ENCODE results near the gene ATP5F1C. TPM values are rescaled to one million over a fixed set of nuclear protein-coding genes. Genes with fewer than 3 reads are reported as not detected.

Gene ATP5F1C
- total RNA-seq, 1 experiment from 2014 or later: 280 TPM

DNA sequence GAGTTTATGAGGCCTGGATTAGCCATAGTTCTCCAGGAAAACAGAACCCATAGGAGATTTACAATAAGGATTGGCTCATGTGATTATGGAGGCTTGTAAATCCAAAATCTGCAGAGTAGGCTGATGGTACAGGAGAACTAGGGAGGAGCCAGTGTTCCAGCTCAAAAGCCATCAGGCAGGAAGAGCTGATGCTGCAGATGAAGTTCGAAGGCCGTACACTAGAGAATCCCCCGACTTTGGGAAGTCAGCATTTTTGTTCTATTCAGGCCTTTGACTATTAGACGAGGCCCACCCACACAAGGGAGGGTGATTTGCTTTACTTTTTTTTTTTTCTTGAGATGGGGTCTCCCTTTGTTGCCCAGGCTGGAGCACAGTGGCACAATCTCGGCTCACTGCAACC, 37.8 kb upstream of the ATP5F1C start:
- Histone ChIP-seq H3K79me1 (ENCODE audit: insufficient read depth, low read depth, low read length, poor library complexity, severe bottlenecking) (no peaks in the 10 kb centered on the region), H3K4me2 (ENCODE audit: insufficient read depth, insufficient read length, low read length) (no peak overlapping the region), H2BK12ac (ENCODE audit: insufficient read length, low read depth, low read length) (no peak overlapping the region), H3K4ac (ENCODE audit: low read depth, low read length) (no peak overlapping the region), H3K56ac (ENCODE audit: insufficient read length, low read depth, low read length) (no peak overlapping the region), H3K9ac (ENCODE audit: extremely low read depth, insufficient read length, low read length) (no peak overlapping the region), H3K79me2 (ENCODE audit: insufficient read depth, low read length) (no peaks in the 10 kb centered on the region), H2AFZ (ENCODE audit: low read length) (no peak overlapping the region), H3K9me3 (ENCODE audit: control insufficient read depth, low read depth, low read length) (no peaks in the 10 kb centered on the region), H4K8ac (replicated peaks; ENCODE audit: insufficient read length, low read depth, low read length) (no peak overlapping the region), H2BK20ac (ENCODE audit: low read depth, low read length, poor library complexity, severe bottlenecking) (no peak overlapping the region), H3T11ph (ENCODE audit: low read length) (no peak overlapping the region), H3K23ac (ENCODE audit: insufficient read length, low read depth, low read length) (no peak overlapping the region), H3K27ac (ENCODE audit: insufficient read length, low read depth, low read length) (no peak overlapping the region), H3K4me1 (ENCODE audit: insufficient read depth, low read length) (no peaks in the 10 kb centered on the region), H4K91ac (ENCODE audit: insufficient read length, low read depth, low read length) (no peak overlapping the region), H2BK15ac (ENCODE audit: low read depth, low read length) (no peak overlapping the region), H3K27me3 (ENCODE audit: insufficient read depth, low read length) (no peaks in the 10 kb centered on the region), H3K23me2 (ENCODE audit: insufficient read length, low read depth, low read length, poor library complexity, severe bottlenecking) (no peaks in the 10 kb centered on the region), H4K20me1 (ENCODE audit: control insufficient read depth, insufficient read depth, insufficient read length) (no peaks in the 10 kb centered on the region), H3K14ac (ENCODE audit: insufficient read depth, low read length) (no peak overlapping the region), H2BK120ac (ENCODE audit: low read depth, low read length, poor library complexity, severe bottlenecking) (no peak overlapping the region), H4K5ac (ENCODE audit: insufficient read length, low read depth, low read length) (no peak overlapping the region), H2AK5ac (ENCODE audit: insufficient read length, low read length) (no peak overlapping the region), H3K18ac (ENCODE audit: insufficient read length, low read depth, low read length) (no peak overlapping the region), H2BK5ac (ENCODE audit: insufficient read length, low read length) (no peak overlapping the region)
- Mint-ChIP-seq H3K9me3 (no peaks in the 10 kb centered on the region), H3K27me3 (ENCODE audit: low read depth) (no peaks in the 10 kb centered on the region), H3K4me3 (no peak overlapping the region), H3K36me3 (ENCODE audit: insufficient read depth in 1 of 3, low read depth in 3 of 3) (peaks cover 17 to 33% (median 31%) of the 10 kb centered on the region in 3 experiments), H3K4me1 (no peaks in the 10 kb centered on the region), H3K27ac (no peak overlapping the region; a peak in 1 of 7 replicates)
- TF ChIP-seq, protein P1, sequence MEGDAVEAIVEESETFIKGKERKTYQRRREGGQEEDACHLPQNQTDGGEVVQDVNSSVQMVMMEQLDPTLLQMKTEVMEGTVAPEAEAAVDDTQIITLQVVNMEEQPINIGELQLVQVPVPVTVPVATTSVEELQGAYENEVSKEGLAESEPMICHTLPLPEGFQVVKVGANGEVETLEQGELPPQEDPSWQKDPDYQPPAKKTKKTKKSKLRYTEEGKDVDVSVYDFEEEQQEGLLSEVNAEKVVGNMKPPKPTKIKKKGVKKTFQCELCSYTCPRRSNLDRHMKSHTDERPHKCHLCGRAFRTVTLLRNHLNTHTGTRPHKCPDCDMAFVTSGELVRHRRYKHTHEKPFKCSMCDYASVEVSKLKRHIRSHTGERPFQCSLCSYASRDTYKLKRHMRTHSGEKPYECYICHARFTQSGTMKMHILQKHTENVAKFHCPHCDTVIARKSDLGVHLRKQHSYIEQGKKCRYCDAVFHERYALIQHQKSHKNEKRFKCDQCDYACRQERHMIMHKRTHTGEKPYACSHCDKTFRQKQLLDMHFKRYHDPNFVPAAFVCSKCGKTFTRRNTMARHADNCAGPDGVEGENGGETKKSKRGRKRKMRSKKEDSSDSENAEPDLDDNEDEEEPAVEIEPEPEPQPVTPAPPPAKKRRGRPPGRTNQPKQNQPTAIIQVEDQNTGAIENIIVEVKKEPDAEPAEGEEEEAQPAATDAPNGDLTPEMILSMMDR (conservative IDR thresholded peaks at IDR 0.05): no peak
- WGBS (ENCODE audit: extremely low coverage, insufficient read length, low lambda C conversion rate): no CpG with 5 or more reads among the region's 5 CpGs
- no peak for DNase-seq

All from H9 (cell line).